IMR-90 (cell line): ENCODE results near the gene ATP9B.

Experiments used
- CHD1 ChIP-seq: IDR thresholded peaks from 2 replicates; pipeline ENCODE4 v1.6.1; 2012; ENCODE audit warnings: low read depth, low read length, improper control_type of control experiment
- CTCF ChIP-seq: conservative IDR thresholded peaks from 2 replicates; pipeline ENCODE4 v1.5.1; 2012; ENCODE audit warnings: mild to moderate bottlenecking, low read depth, low read length, improper control_type of control experiment
- MAFK ChIP-seq: IDR thresholded peaks from 2 replicates; pipeline ENCODE4 v1.6.1; 2012; ENCODE audit warnings: low read depth, low read length, improper control_type of control experiment
- MAZ ChIP-seq: IDR thresholded peaks from 2 replicates; pipeline ENCODE4 v1.6.1; 2012; ENCODE audit warnings: low read depth, mild to moderate bottlenecking, low read length, improper control_type of control experiment, moderate library complexity, borderline replicate concordance
- POLR2A ChIP-seq: IDR thresholded peaks from 2 replicates; pipeline ENCODE4 v1.6.1; 2012; ENCODE audit warnings: mild to moderate bottlenecking, low read depth, low read length
- SMC3 ChIP-seq: fragments of 150-350 bp; IDR thresholded peaks from 2 replicates; pipeline ENCODE4 v1.6.1; 2016; ENCODE audit warnings: low read depth, mild to moderate bottlenecking, antibody characterized with exemption, low read length, moderate library complexity
- TF ChIP-seq, protein P1 (sequence below): fragments of 150-350 bp; IDR thresholded peaks from 2 replicates; pipeline ENCODE4 v1.6.1; 2017; ENCODE audit warnings: mild to moderate bottlenecking, antibody characterized with exemption, low read length, low read depth

GRCh38 chr18:79217979-79218604, 148.9 kb downstream of the ATP9B start:
- TF ChIP-seq CTCF (no peak), MAFK (no peak), SMC3 (no peak), CHD1 (no peak), POLR2A (no peak), MAZ (no peak)
- TF ChIP-seq, protein P1, sequence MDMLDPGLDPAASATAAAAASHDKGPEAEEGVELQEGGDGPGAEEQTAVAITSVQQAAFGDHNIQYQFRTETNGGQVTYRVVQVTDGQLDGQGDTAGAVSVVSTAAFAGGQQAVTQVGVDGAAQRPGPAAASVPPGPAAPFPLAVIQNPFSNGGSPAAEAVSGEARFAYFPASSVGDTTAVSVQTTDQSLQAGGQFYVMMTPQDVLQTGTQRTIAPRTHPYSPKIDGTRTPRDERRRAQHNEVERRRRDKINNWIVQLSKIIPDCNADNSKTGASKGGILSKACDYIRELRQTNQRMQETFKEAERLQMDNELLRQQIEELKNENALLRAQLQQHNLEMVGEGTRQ: no peak
